AG04450 (cell line): Measurements from ENCODE around the gene DYNLT2. TPM values are rescaled to one million over a fixed set of nuclear protein-coding genes. Genes with fewer than 3 reads are reported as not detected.

ENCODE experiments used
- CTCF ChIA-PET: fragments of 300-600, 350-600 bp; formaldehyde crosslinking; extraction: SDS; loops from one replicate; lab custom pipeline; 2022; ENCODE audit warnings: antibody characterized with exemption, inconsistent platforms; lab: Charles Lee
- POLR2A ChIA-PET: fragments of 350-600 bp; formaldehyde crosslinking; extraction: SDS; loops from one replicate; lab custom pipeline; 2021; ENCODE audit warnings: antibody characterized with exemption, inconsistent platforms; lab: Yijun Ruan, JAX
- DNase-seq: peaks from one replicate; pipeline ENCODE4 v3.0.0-alpha.2; 2011; ENCODE audit warnings: low read depth, low spot score
- H3K27ac ChIP-seq: one replicate; pipeline ENCODE4 v1.5.1; 2012; ENCODE audit warnings: low read depth, low read length, control low read depth
- H3K27me3 ChIP-seq: one replicate; pipeline ENCODE4 v1.6.0; 2012; ENCODE audit warnings: low read length; ENCODE audit not compliant: control insufficient read depth, insufficient read depth
- H3K4me3 ChIP-seq: 2 replicates; pipeline ENCODE4 v1.5.1; 2011; ENCODE audit warnings: mild to moderate bottlenecking, low read depth, low read length, control low read depth
- H3K9me3 ChIP-seq: 2 replicates; pipeline ENCODE4 v1.5.1; 2012; ENCODE audit warnings: low read length; ENCODE audit not compliant: control insufficient read depth, insufficient read depth
- CTCF ChIP-seq: IDR thresholded peaks from 2 replicates; pipeline ENCODE4 v1.5.1; 2011; ENCODE audit warnings: low read depth, low read length, control low read depth, inconsistent platforms
- polyA plus RNA-seq: library from polyadenylated mRNA; depleted of rRNA; stranded (reverse); fragments of >200 nt; gene quantifications from 2 replicates; pipeline ENCODE4 v1.2.3, GENCODE V29; 2011

Gene DYNLT2
- polyA plus RNA-seq, 1 experiment = 0.64 TPM

- DNase-seq = no peak
- ChIA-PET POLR2A (no interaction called here), CTCF (interaction anchor here (1.3 kb wide), 1 partner anchor 816 kb away, joined by 4 read pairs; no protein-coding TSS in a partner anchor)
- Histone ChIP-seq H3K27me3 (no peaks in the 10 kb centered on the region), H3K4me3 (no peak overlapping the region), H3K27ac (no peak overlapping the region), H3K9me3 (no peaks in the 10 kb centered on the region)
- TF ChIP-seq CTCF = no peak
Observed at GRCh38 chr6:169714178-169714577, 37.2 kb downstream of the DYNLT2 start.

- H3K9me3 ChIP-seq = no peaks in the 10 kb centered on the region
- H3K27me3 ChIP-seq = no peaks in the 10 kb centered on the region
- no peak for TF ChIP-seq CTCF
- POLR2A ChIA-PET = no interaction called here
- DNase-seq = no peak
- H3K4me3 ChIP-seq = no peak overlapping the region
- CTCF ChIA-PET = interaction anchor here (0.6 to 1.0 kb wide), 2 partner anchors 72 to 80 kb away, joined by 5 read pairs; no protein-coding TSS in a partner anchor
- H3K27ac ChIP-seq = no peak overlapping the region
Observed at GRCh38 chr6:169710009-169710408, 41.4 kb downstream of the DYNLT2 start.

- Histone ChIP-seq H3K9me3 (no peaks in the 10 kb centered on the region), H3K4me3 (no peak overlapping the region), H3K27me3 (no peaks in the 10 kb centered on the region), H3K27ac (no peak overlapping the region)
- CTCF ChIA-PET = interaction anchor here (0.6 to 1.0 kb wide), 2 partner anchors 71 to 81 kb away, joined by 5 read pairs; no protein-coding TSS in a partner anchor
- TF ChIP-seq CTCF = no peak
- POLR2A ChIA-PET = interaction anchor here (1.3 kb wide), 1 partner anchor 14 kb away, joined by 3 read pairs; no protein-coding TSS in a partner anchor
- no peak for DNase-seq
Observed at GRCh38 chr6:169709293-169709692, 42.1 kb downstream of the DYNLT2 start.

- POLR2A ChIA-PET = no interaction called here
Observed at GRCh38 chr6:169707772-169708171, 43.6 kb downstream of the DYNLT2 start.

More at GRCh38 chr6:169707772-169708171, 43.6 kb downstream of the DYNLT2 start:
- Histone ChIP-seq H3K27ac (no peak overlapping the region), H3K27me3 (no peaks in the 10 kb centered on the region), H3K4me3 (no peak overlapping the region), H3K9me3 (no peaks in the 10 kb centered on the region; the same call in 1 of the 2 replicates)
- no peak for TF ChIP-seq CTCF
- DNase-seq = no peak
- CTCF ChIA-PET = no interaction called here
